Motor neuron (in vitro differentiated cells): ENCODE results near the gene TTLL3. TPM values are rescaled to one million over a fixed set of nuclear protein-coding genes. Genes with fewer than 3 reads are reported as not detected.

Experiments used
- ATAC-seq, 8 experiments: fragments of 200-7000 bp; cut with Tn5 transposase; replicated peaks in 6 of 8; 2 replicates each; pipeline ENCODE4 v1.8.0; 2021; ENCODE audit warnings: mild to moderate bottlenecking in 8 of 8, moderate library complexity in 8 of 8
- H3K27ac ChIP-seq, 2 donors: fragments of 250-450 bp; sonication (Bioruptor Pico); 2 replicates each; pipeline ENCODE4 v1.9.0; 2021; ENCODE audit warnings: antibody characterized with exemption in 2 of 2, mild to moderate bottlenecking in 2 of 2, moderate library complexity in 1 of 2
- H3K4me1 ChIP-seq, 2 donors: fragments of 250-450 bp; sonication (Bioruptor Pico); replicated peaks in 1 of 2; 2 replicates each; pipeline ENCODE4 v1.6.1; 2021; ENCODE audit warnings: antibody characterized with exemption in 2 of 2, mild to moderate bottlenecking in 2 of 2, moderate library complexity in 1 of 2
- H3K4me3 ChIP-seq, 5 donors: fragments of 250-450 bp; sonication (Bioruptor Pico); 2 replicates each; pipeline ENCODE4 v1.9.0; 2021; ENCODE audit warnings: antibody characterized with exemption in 5 of 5, mild to moderate bottlenecking in 5 of 5, moderate library complexity in 4 of 5
- WGBS, 10 experiments: fragments of 450-650 bp; shearing (Covaris generic); methylation state at CpG; one replicate each; pipeline ENCODE4 v1.0.0; 2022; 5-methylcytosine and 5-hydroxymethylcytosine counted together
- in situ Hi-C, 9 experiments: fragments of 400-800 bp; cut with MboI; loops; one replicate each; pipeline ENCODE4 v1.15.0; 2021; ENCODE audit warnings: low sequenced_read_pairs in 9 of 9, low pct_unique_long_range_greater_than_20kb in 2 of 9; ENCODE audit not compliant: unreplicated experiment in 9 of 9
- total RNA-seq, 8 experiments: library from RNA; unstranded; fragments of 300-600 nt; gene quantifications; 2 replicates each; pipeline versions ENCODE4 v1.2.3 to v1.2.4, GENCODE V29; 2022

TTLL3 gene
- total RNA-seq, 8 experiments from 2014 or later, result 8.4 to 41.3 (median 14.0) TPM

DNA sequence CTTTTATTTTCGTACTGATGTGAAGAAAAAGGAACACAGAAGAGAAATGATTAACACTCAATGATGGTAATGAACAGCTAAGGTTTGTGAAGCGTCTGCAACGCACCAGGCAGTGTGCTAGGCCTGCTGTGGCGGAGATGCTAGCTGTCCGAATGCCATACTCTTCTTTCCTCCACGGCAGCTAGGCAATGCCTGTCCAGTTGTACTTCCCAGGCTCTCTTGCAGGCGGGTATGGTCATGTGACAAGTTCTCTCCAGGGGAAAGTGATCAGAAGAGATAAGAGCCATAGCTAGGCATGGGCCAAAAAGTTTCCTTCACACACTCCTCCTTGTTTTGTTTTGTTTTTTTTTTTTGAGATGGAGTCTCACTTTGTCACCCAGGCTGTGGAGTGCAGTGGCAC, 24.5 kb upstream of the TTLL3 start:
- H3K4me1 ChIP-seq, result no peaks in the 10 kb centered on the region
- ATAC-seq, result no peak
- in situ Hi-C loops, result no loop called here
- WGBS, 10 experiments, result 80 to 100% (median 90%) methylated on average over 1 to 7 of the region's 7 CpGs; no CpG with 5 or more reads in 1 of the 10 experiments
- no peak overlapping the region for H3K27ac ChIP-seq
- H3K4me3 ChIP-seq, result no peak overlapping the region

DNA sequence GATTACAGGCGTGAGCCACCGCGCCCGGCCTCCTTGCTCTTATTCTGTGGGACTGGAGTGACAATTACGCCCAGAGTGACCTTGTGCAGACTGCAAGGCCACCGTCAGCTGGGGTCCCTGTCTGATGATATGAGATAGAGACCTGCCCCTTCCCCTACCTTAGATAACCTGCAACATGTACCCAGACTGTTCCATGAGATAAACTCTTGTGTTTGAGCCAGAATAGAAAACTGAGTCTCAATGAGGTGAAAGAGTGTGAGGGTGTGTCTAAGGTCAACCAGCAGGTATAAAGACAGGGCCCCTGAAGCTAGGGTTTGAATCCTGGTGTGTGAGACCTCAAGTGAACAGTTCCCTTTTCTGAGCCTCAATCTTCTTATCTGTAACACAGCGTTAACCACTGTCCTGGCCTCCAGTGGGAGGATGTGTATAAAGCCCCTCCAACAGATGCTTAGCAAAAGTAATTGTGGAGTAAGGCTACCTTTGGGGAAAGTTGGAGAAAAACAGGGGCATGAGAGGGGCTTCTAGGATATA, 23.8 kb upstream of the TTLL3 start:
- no peaks in the 10 kb centered on the region for H3K4me1 ChIP-seq
- H3K4me3 ChIP-seq, result no peak overlapping the region
- in situ Hi-C loops, result no loop called here
- ATAC-seq, result no peak
- no peak overlapping the region for H3K27ac ChIP-seq
- 78 to 100% (median 100%) methylated on average over 1 to 5 of the region's 7 CpGs; no CpG with 5 or more reads in 3 of the 10 experiments for WGBS, 10 experiments

DNA sequence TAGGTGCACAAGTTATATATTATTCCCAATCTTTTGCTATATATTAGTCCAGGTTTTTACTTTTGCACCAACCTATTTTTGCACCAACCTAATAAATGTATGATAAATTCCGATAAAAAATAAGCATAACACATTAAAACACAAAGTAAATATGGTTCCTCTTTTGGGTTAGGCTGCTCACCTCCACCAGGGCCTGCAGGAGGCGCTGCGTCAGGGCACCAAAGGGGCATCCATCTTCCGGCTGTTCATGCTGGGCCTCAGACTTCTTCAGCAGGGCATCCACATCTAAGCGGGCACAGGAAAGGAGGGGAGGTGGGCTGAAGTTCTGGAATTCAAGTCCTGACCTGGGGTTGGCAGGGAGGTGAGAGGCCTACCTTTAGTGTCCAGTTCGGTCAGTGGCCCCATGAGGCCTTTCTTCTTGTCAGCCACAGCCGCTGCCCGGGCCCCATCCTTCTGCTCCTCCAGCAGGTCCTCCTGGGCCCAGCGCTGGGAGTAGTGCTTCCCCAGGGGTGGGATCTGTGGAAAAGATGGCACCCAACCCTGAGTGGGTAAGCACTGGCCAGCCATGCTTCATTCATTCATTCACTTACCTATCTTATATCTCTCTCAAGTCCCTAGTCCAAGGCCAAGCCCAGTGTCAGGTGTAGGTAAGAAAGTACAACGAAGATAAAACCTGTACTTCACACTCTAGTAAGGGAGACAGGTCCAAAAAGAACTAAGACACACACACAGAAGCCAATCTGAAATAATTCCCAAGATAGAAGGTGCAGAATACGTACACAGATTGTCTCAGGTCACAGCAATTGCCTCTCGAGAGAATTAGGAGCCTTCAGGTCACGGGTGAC, 23.0 kb upstream of the TTLL3 start:
- WGBS, 10 experiments, result 0 to 100% (median 92%) methylated on average over 1 to 9 of the region's 13 CpGs; no CpG with 5 or more reads in 1 of the 10 experiments
- no peaks in the 10 kb centered on the region for H3K4me1 ChIP-seq
- peak in 1 of 8 experiments; percentile 25 for ATAC-seq
- in situ Hi-C loops, result no loop called here
- no peak overlapping the region for H3K27ac ChIP-seq
- H3K4me3 ChIP-seq, result no peak overlapping the region

DNA sequence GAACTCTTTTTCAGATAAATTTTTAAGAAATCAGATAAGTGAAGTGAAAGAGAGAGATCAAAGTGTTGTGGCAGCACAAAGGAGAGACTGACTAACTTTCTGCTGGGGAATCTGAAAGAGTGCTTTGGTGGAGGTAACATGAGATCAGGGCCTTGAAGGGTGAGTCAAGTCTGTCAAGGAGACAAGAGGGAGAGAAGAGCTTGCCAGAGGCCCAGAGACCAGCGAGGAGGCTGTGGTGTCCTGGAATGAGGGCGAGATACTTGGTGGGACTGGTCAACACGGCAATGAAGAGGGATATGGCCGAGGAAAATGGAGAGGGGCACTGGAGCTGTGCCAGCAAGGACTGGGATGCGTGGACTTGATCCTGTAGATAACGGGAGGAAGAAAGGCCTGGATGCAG, 22.3 kb upstream of the TTLL3 start:
- Histone ChIP-seq H3K27ac (no peak overlapping the region), H3K4me1 (no peaks in the 10 kb centered on the region), H3K4me3 (no peak overlapping the region)
- no peak for ATAC-seq
- in situ Hi-C loops, result no loop called here
- 83 to 100% (median 96%) methylated on average over 1 to 5 of the region's 6 CpGs; no CpG with 5 or more reads in 4 of the 10 experiments for WGBS, 10 experiments

DNA sequence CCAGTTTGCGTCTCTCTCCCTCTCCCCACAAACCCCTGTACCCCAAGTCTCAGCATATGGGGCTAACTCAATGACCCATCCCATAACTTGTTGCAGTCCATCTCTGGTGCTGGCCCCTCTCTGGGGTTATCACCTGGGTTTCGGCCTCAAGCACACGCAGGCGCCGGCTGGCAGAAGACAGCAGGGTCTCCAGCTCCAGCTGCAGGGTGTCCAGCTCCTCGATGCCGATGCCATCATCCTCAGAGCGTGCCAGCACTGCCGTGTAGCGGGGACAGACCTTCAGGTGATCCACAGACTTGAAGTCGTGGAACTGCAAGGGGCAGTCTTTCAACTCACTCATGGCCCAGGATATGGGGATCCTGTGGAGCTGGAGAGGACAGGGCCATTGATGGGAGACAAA, 18.9 kb upstream of the TTLL3 start:
- H3K4me3 ChIP-seq, result no peak overlapping the region
- 87 to 100% (median 100%) methylated on average over 1 to 6 of the region's 11 CpGs; no CpG with 5 or more reads in 7 of the 10 experiments for WGBS, 10 experiments
- no peak overlapping the region for H3K27ac ChIP-seq
- in situ Hi-C loops, result no loop called here
- no peak for ATAC-seq
- H3K4me1 ChIP-seq, result peaks cover 3 to 4% of the 10 kb centered on the region in 2 donors

DNA sequence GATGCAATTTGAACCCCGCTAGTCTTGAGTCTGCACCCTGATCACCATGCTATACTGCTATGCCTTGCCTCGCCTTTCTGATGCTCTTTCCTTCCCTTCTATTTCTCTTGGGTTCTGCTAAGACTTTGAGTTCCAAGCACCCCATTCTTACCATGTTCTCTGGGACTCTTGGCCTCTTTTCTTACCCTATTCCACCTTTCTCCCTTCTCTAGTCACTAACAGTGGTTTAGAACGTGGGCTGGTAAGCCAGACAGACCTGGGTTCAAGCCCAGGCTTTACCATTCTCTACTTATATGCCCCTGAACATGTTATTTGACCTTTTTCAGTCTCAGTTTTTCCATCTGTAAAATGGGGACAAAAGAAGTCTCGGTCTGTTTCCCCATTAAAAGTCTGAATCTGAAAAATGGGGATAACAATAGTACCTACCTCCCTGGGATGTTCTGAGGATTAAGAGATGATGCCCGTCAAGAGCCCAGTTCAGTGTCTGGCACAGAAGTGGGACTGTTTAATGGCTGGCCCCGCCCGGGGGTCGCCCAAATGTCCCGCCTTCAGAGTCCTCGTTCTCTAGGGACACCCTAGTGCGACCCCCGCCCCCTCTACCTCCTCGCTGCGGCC, 18.2 kb upstream of the TTLL3 start:
- in situ Hi-C loops, result no loop called here
- H3K27ac ChIP-seq, result peak overlapping the region; percentile 99 to 100
- H3K4me1 ChIP-seq, result peaks cover 3 to 4% of the 10 kb centered on the region in 2 donors
- peak overlapping the region; percentile 57 to 92 (median 82) for H3K4me3 ChIP-seq
- no peak for ATAC-seq
- WGBS, 10 experiments, result 10 to 93% (median 46%) methylated on average over 1 to 7 of the region's 14 CpGs; no CpG with 5 or more reads in 1 of the 10 experiments

DNA sequence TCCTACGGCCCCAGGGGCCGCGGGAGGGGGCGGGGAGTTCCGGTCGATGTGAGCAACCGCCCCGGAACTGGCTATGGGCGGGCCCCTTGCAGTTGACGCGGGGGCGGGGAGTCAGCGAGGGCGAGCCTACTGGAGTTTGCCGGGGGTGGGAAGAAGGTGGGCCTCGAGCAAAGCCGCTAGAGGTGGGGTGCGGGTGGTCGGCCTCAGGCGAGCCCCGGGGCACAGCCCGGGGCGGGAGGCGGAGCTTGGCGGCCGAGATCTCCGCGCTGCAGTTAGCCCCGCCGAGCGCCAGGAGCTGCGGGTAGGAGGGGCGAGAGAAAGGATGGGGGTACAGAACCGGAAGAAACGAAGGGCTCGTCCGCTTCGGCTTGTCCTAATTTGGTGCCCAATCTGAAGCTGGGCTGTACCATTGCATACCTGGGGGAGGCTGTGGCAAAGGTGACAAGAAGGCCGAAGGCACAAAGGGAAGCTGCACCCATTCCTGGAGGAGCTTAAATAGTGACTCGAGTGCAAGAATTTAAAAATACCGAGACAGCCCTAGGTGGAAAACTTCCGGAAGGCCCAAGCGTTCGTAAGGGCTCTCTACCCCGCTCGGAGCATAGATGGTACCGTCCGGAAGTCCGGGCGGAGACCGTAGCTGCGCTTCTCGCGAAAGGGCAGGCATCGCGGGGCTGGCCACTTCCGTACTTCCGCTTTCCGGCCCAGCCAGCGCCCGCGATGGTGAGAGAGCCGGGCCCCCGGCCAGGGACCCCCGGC, 17.5 kb upstream of the TTLL3 start, which contains the start of the genes ARPC4 and TADA3:
Gene ARPC4 (plus strand): TSS at position 678 of the 756 bp plus-strand sequence. CDS start 40 bp downstream, at position 718.
Gene TADA3 (minus strand): TSS at position 69 of the 756 bp plus-strand sequence. CDS start 1,007 bp downstream, outside the sequence.
- ATAC-seq, result peak; percentile 78 to 94 (median 91)
- 0 to 20% (median 0%) methylated on average over 1 to 24 of the region's 65 CpGs; no CpG with 5 or more reads in 5 of the 10 experiments for WGBS, 10 experiments
- Histone ChIP-seq H3K4me1 (peaks cover 3 to 4% of the 10 kb centered on the region in 2 donors), H3K27ac (peak within 1 kb of the TSS; percentile 99 to 100), H3K4me3 (peak within 1 kb of the TSS; percentile 57 to 92 (median 82))
- in situ Hi-C loops, result no loop called here

DNA sequence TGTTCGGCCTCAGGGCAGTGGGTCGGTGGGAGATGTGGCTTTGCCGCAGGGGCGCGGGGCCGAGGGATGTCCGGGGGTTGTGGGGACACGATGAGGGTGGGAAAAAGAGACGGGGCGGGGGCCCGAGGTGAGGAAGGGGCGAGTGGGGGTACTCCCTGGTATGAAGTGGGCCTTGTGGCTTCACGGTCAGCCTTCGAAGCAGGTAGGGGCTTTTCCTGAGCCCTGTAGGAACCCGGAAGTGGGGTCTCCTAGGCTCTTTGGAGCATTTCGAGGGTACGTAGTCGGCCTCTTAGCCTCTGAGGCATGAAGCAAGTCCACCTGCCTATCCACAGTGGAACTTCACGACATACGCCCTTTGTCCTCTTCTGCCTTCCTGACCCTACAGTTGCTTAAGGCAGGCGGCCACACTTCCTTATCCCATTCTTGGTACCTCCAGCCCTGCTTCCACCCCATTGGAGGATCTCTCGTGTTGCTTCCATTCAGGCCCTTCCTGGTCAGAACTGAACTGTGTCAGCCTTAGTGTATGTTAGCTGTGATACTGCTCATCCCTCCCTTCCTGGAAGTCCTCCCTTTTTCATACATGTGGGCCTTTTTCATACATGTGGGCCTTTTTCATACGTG, 16.8 kb upstream of the TTLL3 start:
- peak overlapping the region; percentile 99 to 100 for H3K27ac ChIP-seq
- WGBS, 10 experiments, result 0 to 4% (median 0%) methylated on average over 1 to 7 of the region's 23 CpGs; no CpG with 5 or more reads in 3 of the 10 experiments
- peak; percentile 2 to 34 (median 6) for ATAC-seq

DNA sequence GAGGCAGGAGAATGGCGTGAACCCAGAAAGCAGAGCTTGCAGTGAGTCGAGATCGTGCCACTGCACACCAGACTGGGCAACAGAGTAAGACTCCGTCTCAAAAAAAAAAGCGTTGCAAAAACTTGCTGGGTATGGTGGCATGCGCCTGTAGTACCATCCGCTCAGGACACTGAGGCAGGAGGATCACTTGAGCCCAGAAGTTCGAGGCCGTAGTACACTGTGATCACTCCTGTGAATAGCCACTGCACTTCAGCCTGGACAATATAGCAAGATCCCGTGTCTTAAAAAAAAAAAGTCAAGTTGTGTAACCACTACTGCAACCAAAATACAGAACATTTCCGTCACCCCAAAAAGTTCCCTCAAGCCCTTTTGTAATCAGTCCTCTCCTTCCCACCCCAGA, 15.7 kb upstream of the TTLL3 start:
- in situ Hi-C loops, result no loop called here
- H3K4me1 ChIP-seq, result peaks cover 3 to 4% of the 10 kb centered on the region in 2 donors
- no peak overlapping the region for H3K27ac ChIP-seq
- no peak overlapping the region for H3K4me3 ChIP-seq
- WGBS, 10 experiments, result 82 to 100% (median 94%) methylated on average over 1 to 10 of the region's 11 CpGs; no CpG with 5 or more reads in 2 of the 10 experiments
- ATAC-seq, result no peak

More for the DNA sequence above, 16.8 kb upstream of the TTLL3 start:
- in situ Hi-C loops, result no loop called here
- Histone ChIP-seq H3K4me1 (peaks cover 3 to 4% of the 10 kb centered on the region in 2 donors), H3K4me3 (peak overlapping the region; percentile 57 to 92 (median 82))

DNA sequence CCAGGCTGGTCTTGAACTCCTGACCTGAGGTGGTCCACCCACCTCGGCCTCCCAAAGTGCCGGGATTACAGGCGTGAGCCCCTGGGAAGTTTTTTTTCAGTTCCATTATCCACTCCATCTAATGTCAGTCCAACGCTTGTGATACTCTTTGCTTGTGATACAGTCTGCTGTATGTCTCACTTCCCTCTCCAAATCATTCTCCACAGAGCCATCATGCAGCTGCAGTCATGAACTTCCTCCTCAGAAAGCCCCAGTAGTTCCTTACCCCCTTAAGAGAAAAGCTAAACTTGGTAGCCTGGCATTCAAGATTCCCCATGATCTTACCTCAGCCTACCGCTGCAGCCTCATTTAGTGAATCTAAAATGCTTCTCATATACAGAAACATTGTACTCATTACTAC, 14.9 kb upstream of the TTLL3 start:
- Histone ChIP-seq H3K4me1 (peaks cover 3 to 4% of the 10 kb centered on the region in 2 donors), H3K4me3 (no peak overlapping the region), H3K27ac (no peak overlapping the region)
- in situ Hi-C loops, result no loop called here
- no peak for ATAC-seq
- WGBS, 10 experiments, result 90 to 100% (median 100%) methylated on average over 1 to 5 of the region's 5 CpGs; no CpG with 5 or more reads in 3 of the 10 experiments

DNA sequence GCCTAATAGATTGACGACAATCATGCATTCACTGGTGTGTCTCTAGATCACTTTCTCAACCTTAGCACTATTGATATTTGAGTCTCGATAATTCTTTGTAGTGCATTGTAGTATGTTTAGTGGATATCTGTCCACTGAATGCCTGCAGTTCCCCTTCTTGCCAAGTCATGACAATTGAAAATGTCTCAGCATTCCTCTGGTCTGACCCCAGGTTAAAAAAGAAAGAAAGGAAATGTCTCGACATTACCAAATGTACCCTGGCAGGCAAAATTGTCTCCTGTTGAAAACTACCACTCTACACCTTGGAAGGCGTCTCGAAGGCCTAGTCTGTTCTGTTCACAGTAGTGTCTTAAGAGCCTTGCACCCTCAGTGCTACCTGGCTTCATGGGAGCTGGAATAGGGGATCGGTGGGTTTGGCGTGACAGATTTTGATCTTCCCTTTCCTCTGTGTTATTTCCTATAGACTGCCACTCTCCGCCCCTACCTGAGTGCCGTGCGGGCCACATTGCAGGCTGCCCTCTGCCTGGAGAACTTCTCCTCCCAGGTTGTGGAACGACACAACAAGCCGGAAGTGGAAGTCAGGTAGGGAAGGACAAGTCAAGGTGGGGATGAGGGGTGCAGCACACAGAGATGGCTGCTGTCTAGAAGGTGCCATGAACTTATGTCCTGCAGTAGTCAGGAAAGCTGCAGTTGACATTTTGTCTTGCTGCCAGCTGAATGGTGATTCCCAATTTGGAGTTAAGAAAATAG, 12.7 kb upstream of the TTLL3 start:
- no peak overlapping the region for H3K27ac ChIP-seq
- peaks cover 3 to 4% of the 10 kb centered on the region in 2 donors for H3K4me1 ChIP-seq
- in situ Hi-C loops, result no loop called here
- no peak overlapping the region for H3K4me3 ChIP-seq
- 89 to 100% (median 99%) methylated on average over 1 to 8 of the region's 12 CpGs for WGBS, 10 experiments
- no peak for ATAC-seq
